ENCODE measurements around the gene OR2AK2. TPM values are rescaled to one million over a fixed set of nuclear protein-coding genes. Genes with fewer than 3 reads are reported as not detected.

The OR2AK2 gene
- total RNA-seq, 1 donor from 2014 or later, result not detected

GRCh38 chr1:248009681-248010080 is 44.6 kb downstream of the OR2AK2 start:
- no peaks in the 10 kb centered on the region for H3K79me2 ChIP-seq (ENCODE audit: low read depth)
- Mint-ChIP-seq H3K27me3 (ENCODE audit: insufficient read depth, low read depth) (no peaks in the 10 kb centered on the region), H3K4me1 (no peaks in the 10 kb centered on the region), H3K4me3 (no peak overlapping the region), H3K36me3 (no peaks in the 10 kb centered on the region), H3K27ac (no peak overlapping the region), H3K9me3 (peaks cover 38% of the 10 kb centered on the region)
- H3K9me3 ChIP-seq (ENCODE audit: low read depth), result peaks cover 34% of the 10 kb centered on the region
- peaks cover 4% of the 10 kb centered on the region for H3K36me3 ChIP-seq
- no peak for DNase-seq (ENCODE audit: low spot score)
- TF ChIP-seq, protein P1, sequence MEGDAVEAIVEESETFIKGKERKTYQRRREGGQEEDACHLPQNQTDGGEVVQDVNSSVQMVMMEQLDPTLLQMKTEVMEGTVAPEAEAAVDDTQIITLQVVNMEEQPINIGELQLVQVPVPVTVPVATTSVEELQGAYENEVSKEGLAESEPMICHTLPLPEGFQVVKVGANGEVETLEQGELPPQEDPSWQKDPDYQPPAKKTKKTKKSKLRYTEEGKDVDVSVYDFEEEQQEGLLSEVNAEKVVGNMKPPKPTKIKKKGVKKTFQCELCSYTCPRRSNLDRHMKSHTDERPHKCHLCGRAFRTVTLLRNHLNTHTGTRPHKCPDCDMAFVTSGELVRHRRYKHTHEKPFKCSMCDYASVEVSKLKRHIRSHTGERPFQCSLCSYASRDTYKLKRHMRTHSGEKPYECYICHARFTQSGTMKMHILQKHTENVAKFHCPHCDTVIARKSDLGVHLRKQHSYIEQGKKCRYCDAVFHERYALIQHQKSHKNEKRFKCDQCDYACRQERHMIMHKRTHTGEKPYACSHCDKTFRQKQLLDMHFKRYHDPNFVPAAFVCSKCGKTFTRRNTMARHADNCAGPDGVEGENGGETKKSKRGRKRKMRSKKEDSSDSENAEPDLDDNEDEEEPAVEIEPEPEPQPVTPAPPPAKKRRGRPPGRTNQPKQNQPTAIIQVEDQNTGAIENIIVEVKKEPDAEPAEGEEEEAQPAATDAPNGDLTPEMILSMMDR (IDR thresholded peaks at IDR 0.05), result no peak
- TF ChIP-seq EZH2phosphoT487 (IDR thresholded peaks at IDR 0.05), result no peak
- no peak for TF ChIP-seq EZH2 (IDR thresholded peaks at IDR 0.05)
- H3K4me1 ChIP-seq, result no peaks in the 10 kb centered on the region
- no peaks in the 10 kb centered on the region for H3F3A ChIP-seq (ENCODE audit: low read depth)
- H3K4me3 ChIP-seq, result no peak overlapping the region
- no peak overlapping the region for H3K4me2 ChIP-seq
- no peak overlapping the region for H3K27ac ChIP-seq
- H3K9ac ChIP-seq, result no peak overlapping the region
- H3K27me3 ChIP-seq, result no peaks in the 10 kb centered on the region
- no peak overlapping the region for H2AFZ ChIP-seq (replicated peaks)
- no peaks in the 10 kb centered on the region for H4K20me1 ChIP-seq (ENCODE audit: low read depth)

GRCh38 chr1:248013229-248013710 is 48.2 kb downstream of the OR2AK2 start, which contains the start of gene OR2L5:
Gene OR2L5, plus strand, starts transcription at chr1:248013660. Its CDS starts 8,288 bp downstream, at chr1:248021948.
- Mint-ChIP-seq H3K27me3 (ENCODE audit: insufficient read depth, low read depth) (no peaks in the 10 kb centered on the region), H3K27ac (no peak within 1 kb of the TSS), H3K4me1 (no peaks in the 10 kb centered on the region), H3K36me3 (no peaks in the 10 kb centered on the region), H3K9me3 (peaks cover 39% of the 10 kb centered on the region), H3K4me3 (no peak within 1 kb of the TSS)
- Histone ChIP-seq H3K4me3 (no peak within 1 kb of the TSS), H3K79me2 (ENCODE audit: low read depth) (no peaks in the 10 kb centered on the region), H3K9me3 (ENCODE audit: low read depth) (peaks cover 26% of the 10 kb centered on the region), H2AFZ (replicated peaks) (no peak within 1 kb of the TSS), H3K9ac (no peak within 1 kb of the TSS), H3K4me1 (no peaks in the 10 kb centered on the region), H3K4me2 (no peak within 1 kb of the TSS), H4K20me1 (ENCODE audit: low read depth) (no peaks in the 10 kb centered on the region), H3K27me3 (no peaks in the 10 kb centered on the region), H3K27ac (no peak within 1 kb of the TSS), H3F3A (ENCODE audit: low read depth) (no peaks in the 10 kb centered on the region), H3K36me3 (peaks cover 4% of the 10 kb centered on the region)
- TF ChIP-seq, protein P1 (IDR thresholded peaks at IDR 0.05), result no peak
- TF ChIP-seq EZH2 (IDR thresholded peaks at IDR 0.05), result no peak
- no peak for TF ChIP-seq EZH2phosphoT487 (IDR thresholded peaks at IDR 0.05)
- DNase-seq (ENCODE audit: low spot score), result no peak

- H3K9me3 ChIP-seq (ENCODE audit: low read depth), result peaks cover 43% of the 10 kb centered on the region
These were observed 50.8 kb downstream of the OR2AK2 start for GRCh38 chr1:248015803-248016202.

More at GRCh38 chr1:248015803-248016202, 50.8 kb downstream of the OR2AK2 start:
- Histone ChIP-seq H2AFZ (replicated peaks) (no peak overlapping the region), H3F3A (ENCODE audit: low read depth) (no peaks in the 10 kb centered on the region), H3K4me1 (no peaks in the 10 kb centered on the region), H3K36me3 (peaks cover 4% of the 10 kb centered on the region), H3K4me2 (no peak overlapping the region), H3K9ac (no peak overlapping the region), H3K27me3 (no peaks in the 10 kb centered on the region), H3K4me3 (no peak overlapping the region), H4K20me1 (ENCODE audit: low read depth) (no peaks in the 10 kb centered on the region), H3K27ac (no peak overlapping the region), H3K79me2 (ENCODE audit: low read depth) (no peaks in the 10 kb centered on the region)
- TF ChIP-seq EZH2 (IDR thresholded peaks at IDR 0.05) (no peak), EZH2phosphoT487 (IDR thresholded peaks at IDR 0.05) (no peak)
- TF ChIP-seq, protein P1 (IDR thresholded peaks at IDR 0.05), result no peak
- Mint-ChIP-seq H3K9me3 (peaks cover 27% of the 10 kb centered on the region), H3K36me3 (no peaks in the 10 kb centered on the region), H3K4me3 (no peak overlapping the region), H3K27me3 (ENCODE audit: insufficient read depth, low read depth) (no peaks in the 10 kb centered on the region), H3K4me1 (no peaks in the 10 kb centered on the region), H3K27ac (no peak overlapping the region)
- DNase-seq (ENCODE audit: low spot score), result no peak

Small RNAs within 50 kb of the gene (small RNA-seq; reads per million reads assigned to genes)
- gene RF00019, result not detected

Other genes with a start within 250 kb of the OR2AK2 start
- gene OR6F1, start 248.6 kb upstream of the OR2AK2 start, total RNA-seq (ENCODE audit: low replicate concordance), result not detected in 2 replicates
- not detected in 2 replicates for gene OR14K1, start 226.6 kb upstream of the OR2AK2 start, total RNA-seq (ENCODE audit: low replicate concordance)
- gene OR14A2, start 217.1 kb upstream of the OR2AK2 start, total RNA-seq (ENCODE audit: low replicate concordance), result not detected in 2 replicates
- not detected in 2 replicates for gene OR1C1, start 204.7 kb upstream of the OR2AK2 start, total RNA-seq (ENCODE audit: low replicate concordance)
- not detected in 2 replicates for gene OR14A16, start 141.1 kb upstream of the OR2AK2 start, total RNA-seq (ENCODE audit: low replicate concordance)
- gene OR11L1, start 123.3 kb upstream of the OR2AK2 start, total RNA-seq (ENCODE audit: low replicate concordance), result not detected in 2 replicates
- 0.09 and 0.26 TPM in 2 replicates for gene TRIM58, start 108.0 kb upstream of the OR2AK2 start, total RNA-seq (ENCODE audit: low replicate concordance)
- not detected in 2 replicates for gene OR2W3, start 69.6 kb upstream of the OR2AK2 start, total RNA-seq (ENCODE audit: low replicate concordance)
- gene OR2T8, start 45.0 kb upstream of the OR2AK2 start, total RNA-seq (ENCODE audit: low replicate concordance), result not detected in 2 replicates
- gene OR2AJ1, start 40.3 kb upstream of the OR2AK2 start, total RNA-seq (ENCODE audit: low replicate concordance), result not detected in 2 replicates
- not detected in 2 replicates for gene OR2L8, start 16.4 kb upstream of the OR2AK2 start, total RNA-seq (ENCODE audit: low replicate concordance)
- not detected in 2 replicates for gene OR2L5, start 48.4 kb downstream of the OR2AK2 start, total RNA-seq (ENCODE audit: low replicate concordance)
- gene OR2L2, start 64.8 kb downstream of the OR2AK2 start, total RNA-seq (ENCODE audit: low replicate concordance), result not detected in 2 replicates
- not detected in 2 replicates for gene OR2L3, start 81.6 kb downstream of the OR2AK2 start, total RNA-seq (ENCODE audit: low replicate concordance)
- not detected in 2 replicates for gene OR2L13, start 130.0 kb downstream of the OR2AK2 start, total RNA-seq (ENCODE audit: low replicate concordance)
- not detected in 2 replicates for gene OR2M5, start 179.9 kb downstream of the OR2AK2 start, total RNA-seq (ENCODE audit: low replicate concordance)
- not detected in 2 replicates for gene OR2M2, start 209.6 kb downstream of the OR2AK2 start, total RNA-seq (ENCODE audit: low replicate concordance)
- not detected in 2 replicates for gene OR2M3, start 232.0 kb downstream of the OR2AK2 start, total RNA-seq (ENCODE audit: low replicate concordance)

Data from neural progenitor cell (in vitro differentiated cells).